ENCODE data around the gene TMEM218.
A peak's percentile ranks its signal among the peaks of the same experiment; 100 is the strongest.

The TMEM218 gene

GRCh38 chr11:125057693-125058016, 53.8 kb downstream of the TMEM218 start:
- H3K27ac ChIP-seq = peak overlapping the region; percentile 79; the same call in 1 of the 2 replicates
- TF ChIP-seq CTCF (conservative IDR thresholded peaks at IDR 0.05) = no peak

- peak overlapping the region; percentile 79 for H3K27ac ChIP-seq
- no peak for TF ChIP-seq CTCF (conservative IDR thresholded peaks at IDR 0.05)
These were observed 54.3 kb downstream of the TMEM218 start for GRCh38 chr11:125056931-125057692.

GRCh38 chr11:125056111-125056510, 55.3 kb downstream of the TMEM218 start:
- H3K27ac ChIP-seq = peak overlapping the region; percentile 79

GRCh38 chr11:125055107-125055715, 56.2 kb downstream of the TMEM218 start:
- TF ChIP-seq CTCF (conservative IDR thresholded peaks at IDR 0.05) = peak; percentile 59
- H3K27ac ChIP-seq = peak overlapping the region; percentile 79

- TF ChIP-seq CTCF (conservative IDR thresholded peaks at IDR 0.05) = no peak
- H3K27ac ChIP-seq = no peak overlapping the region
These were observed 58.3 kb downstream of the TMEM218 start for GRCh38 chr11:125053167-125053566.

- no peak for TF ChIP-seq CTCF (conservative IDR thresholded peaks at IDR 0.05)
- H3K27ac ChIP-seq = no peak overlapping the region
These were observed 59.4 kb downstream of the TMEM218 start for GRCh38 chr11:125052047-125052446.

- no peak for TF ChIP-seq CTCF (conservative IDR thresholded peaks at IDR 0.05)
- H3K27ac ChIP-seq = no peak overlapping the region
These were observed 62.1 kb downstream of the TMEM218 start for GRCh38 chr11:125049164-125049792.
